ENCODE data around the gene PNPLA2.

Gene PNPLA2

GRCh38 chr11:864898-865297 is 46.2 kb downstream of the PNPLA2 start:
- H3K4me1 ChIP-seq (ENCODE audit: control insufficient read depth, insufficient read depth, low read length, unreplicated experiment): peaks cover 7% of the 10 kb centered on the region
- H3K79me2 ChIP-seq (ENCODE audit: control insufficient read depth, insufficient read depth, low read length, unreplicated experiment): peaks cover 4% of the 10 kb centered on the region
- no peaks in the 10 kb centered on the region for H3K27me3 ChIP-seq (ENCODE audit: insufficient read depth, low read length)
- no peak overlapping the region for H2AFZ ChIP-seq (ENCODE audit: low read length, unreplicated experiment)
- H3K4me3 ChIP-seq (ENCODE audit: low read depth, low read length): no peak overlapping the region
- H3K27ac ChIP-seq (ENCODE audit: low read depth, low read length): no peak overlapping the region
- no peaks in the 10 kb centered on the region for H3K36me3 ChIP-seq (ENCODE audit: insufficient read depth, low read length)

GRCh38 chr11:865462-866430 is 47.0 kb downstream of the PNPLA2 start:
- Histone ChIP-seq H2AFZ (ENCODE audit: low read length, unreplicated experiment) (no peak overlapping the region), H3K4me1 (ENCODE audit: control insufficient read depth, insufficient read depth, low read length, unreplicated experiment) (no peaks in the 10 kb centered on the region), H3K27me3 (ENCODE audit: insufficient read depth, low read length) (no peaks in the 10 kb centered on the region), H3K36me3 (ENCODE audit: insufficient read depth, low read length) (no peaks in the 10 kb centered on the region), H3K79me2 (ENCODE audit: control insufficient read depth, insufficient read depth, low read length, unreplicated experiment) (peaks cover 4% of the 10 kb centered on the region), H3K27ac (ENCODE audit: low read depth, low read length) (no peak overlapping the region), H3K4me3 (ENCODE audit: low read depth, low read length) (no peak overlapping the region)

GRCh38 chr11:866481-866880 is 47.8 kb downstream of the PNPLA2 start:
- Histone ChIP-seq H3K4me3 (ENCODE audit: low read depth, low read length) (no peak overlapping the region), H3K79me2 (ENCODE audit: control insufficient read depth, insufficient read depth, low read length, unreplicated experiment) (peaks cover 4% of the 10 kb centered on the region), H3K36me3 (ENCODE audit: insufficient read depth, low read length) (no peaks in the 10 kb centered on the region), H3K27ac (ENCODE audit: low read depth, low read length) (no peak overlapping the region), H3K27me3 (ENCODE audit: insufficient read depth, low read length) (no peaks in the 10 kb centered on the region), H2AFZ (ENCODE audit: low read length, unreplicated experiment) (no peak overlapping the region), H3K4me1 (ENCODE audit: control insufficient read depth, insufficient read depth, low read length, unreplicated experiment) (no peaks in the 10 kb centered on the region)

- Histone ChIP-seq H3K4me3 (ENCODE audit: low read depth, low read length) (no peak overlapping the region), H2AFZ (ENCODE audit: low read length, unreplicated experiment) (no peak overlapping the region), H3K79me2 (ENCODE audit: control insufficient read depth, insufficient read depth, low read length, unreplicated experiment) (no peaks in the 10 kb centered on the region), H3K36me3 (ENCODE audit: insufficient read depth, low read length) (no peaks in the 10 kb centered on the region), H3K27ac (ENCODE audit: low read depth, low read length) (no peak overlapping the region), H3K4me1 (ENCODE audit: control insufficient read depth, insufficient read depth, low read length, unreplicated experiment) (peaks cover 2% of the 10 kb centered on the region), H3K27me3 (ENCODE audit: insufficient read depth, low read length) (no peaks in the 10 kb centered on the region)
Observed at GRCh38 chr11:867856-868358, 49.2 kb downstream of the PNPLA2 start.

- Histone ChIP-seq H3K27me3 (ENCODE audit: insufficient read depth, low read length) (no peaks in the 10 kb centered on the region), H3K79me2 (ENCODE audit: control insufficient read depth, insufficient read depth, low read length, unreplicated experiment) (no peaks in the 10 kb centered on the region), H2AFZ (ENCODE audit: low read length, unreplicated experiment) (no peak overlapping the region), H3K27ac (ENCODE audit: low read depth, low read length) (no peak overlapping the region), H3K36me3 (ENCODE audit: insufficient read depth, low read length) (no peaks in the 10 kb centered on the region), H3K4me3 (ENCODE audit: low read depth, low read length) (no peak overlapping the region), H3K4me1 (ENCODE audit: control insufficient read depth, insufficient read depth, low read length, unreplicated experiment) (peaks cover 2% of the 10 kb centered on the region)
Observed at GRCh38 chr11:868394-868793, 49.7 kb downstream of the PNPLA2 start.

- Histone ChIP-seq H2AFZ (ENCODE audit: low read length, unreplicated experiment) (no peak overlapping the region), H3K4me3 (ENCODE audit: low read depth, low read length) (no peak overlapping the region), H3K79me2 (ENCODE audit: control insufficient read depth, insufficient read depth, low read length, unreplicated experiment) (no peaks in the 10 kb centered on the region), H3K4me1 (ENCODE audit: control insufficient read depth, insufficient read depth, low read length, unreplicated experiment) (peaks cover 2% of the 10 kb centered on the region), H3K27ac (ENCODE audit: low read depth, low read length) (no peak overlapping the region), H3K36me3 (ENCODE audit: insufficient read depth, low read length) (no peaks in the 10 kb centered on the region), H3K27me3 (ENCODE audit: insufficient read depth, low read length) (no peaks in the 10 kb centered on the region)
Observed at GRCh38 chr11:868802-869201, 50.1 kb downstream of the PNPLA2 start.

- peaks cover 2% of the 10 kb centered on the region for H3K4me1 ChIP-seq (ENCODE audit: control insufficient read depth, insufficient read depth, low read length, unreplicated experiment)
- H3K36me3 ChIP-seq (ENCODE audit: insufficient read depth, low read length): no peaks in the 10 kb centered on the region
- no peak overlapping the region for H3K27ac ChIP-seq (ENCODE audit: low read depth, low read length)
- H2AFZ ChIP-seq (ENCODE audit: low read length, unreplicated experiment): no peak overlapping the region
- H3K4me3 ChIP-seq (ENCODE audit: low read depth, low read length): no peak overlapping the region
- no peaks in the 10 kb centered on the region for H3K27me3 ChIP-seq (ENCODE audit: insufficient read depth, low read length)
- no peaks in the 10 kb centered on the region for H3K79me2 ChIP-seq (ENCODE audit: control insufficient read depth, insufficient read depth, low read length, unreplicated experiment)
Observed at GRCh38 chr11:869399-870126, 50.8 kb downstream of the PNPLA2 start.

GRCh38 chr11:870127-870413 is 51.4 kb downstream of the PNPLA2 start:
- no peak overlapping the region for H3K27ac ChIP-seq (ENCODE audit: low read depth, low read length)
- no peaks in the 10 kb centered on the region for H3K79me2 ChIP-seq (ENCODE audit: control insufficient read depth, insufficient read depth, low read length, unreplicated experiment)
- no peak overlapping the region for H3K4me3 ChIP-seq (ENCODE audit: low read depth, low read length)
- no peaks in the 10 kb centered on the region for H3K36me3 ChIP-seq (ENCODE audit: insufficient read depth, low read length)
- H3K27me3 ChIP-seq (ENCODE audit: insufficient read depth, low read length): no peaks in the 10 kb centered on the region
- no peak overlapping the region for H2AFZ ChIP-seq (ENCODE audit: low read length, unreplicated experiment)
- H3K4me1 ChIP-seq (ENCODE audit: control insufficient read depth, insufficient read depth, low read length, unreplicated experiment): peaks cover 2% of the 10 kb centered on the region

- Histone ChIP-seq H3K27me3 (ENCODE audit: insufficient read depth, low read length) (no peaks in the 10 kb centered on the region), H3K4me1 (ENCODE audit: control insufficient read depth, insufficient read depth, low read length, unreplicated experiment) (peaks cover 2% of the 10 kb centered on the region), H2AFZ (ENCODE audit: low read length, unreplicated experiment) (no peak overlapping the region), H3K27ac (ENCODE audit: low read depth, low read length) (no peak overlapping the region), H3K79me2 (ENCODE audit: control insufficient read depth, insufficient read depth, low read length, unreplicated experiment) (no peaks in the 10 kb centered on the region), H3K36me3 (ENCODE audit: insufficient read depth, low read length) (no peaks in the 10 kb centered on the region), H3K4me3 (ENCODE audit: low read depth, low read length) (no peak overlapping the region)
Observed at GRCh38 chr11:870418-870817, 51.7 kb downstream of the PNPLA2 start.

- Histone ChIP-seq H3K27ac (ENCODE audit: low read depth, low read length) (no peak overlapping the region), H3K36me3 (ENCODE audit: insufficient read depth, low read length) (no peaks in the 10 kb centered on the region), H2AFZ (ENCODE audit: low read length, unreplicated experiment) (no peak overlapping the region), H3K4me1 (ENCODE audit: control insufficient read depth, insufficient read depth, low read length, unreplicated experiment) (peaks cover 2% of the 10 kb centered on the region), H3K4me3 (ENCODE audit: low read depth, low read length) (no peak overlapping the region), H3K79me2 (ENCODE audit: control insufficient read depth, insufficient read depth, low read length, unreplicated experiment) (no peaks in the 10 kb centered on the region), H3K27me3 (ENCODE audit: insufficient read depth, low read length) (no peaks in the 10 kb centered on the region)
Observed at GRCh38 chr11:871472-871871, 52.8 kb downstream of the PNPLA2 start.
